ENCODE data around the gene CCDC32.
A peak's percentile ranks its signal among the peaks of the same experiment; 100 is the strongest.
"Not testable (repeated sequence)": the region's sequence is repeated elsewhere in the genome, so short reads cannot be mapped to it uniquely, and the experiment has no call there.

Gene CCDC32

GRCh38 chr15:40564591-40565332 lies at the start of gene CCDC32:
TSS of gene CCDC32 (minus strand) at chr15:40565042. CDS start at chr15:40563015, 2,027 bp downstream.
- DNase-seq: peak; percentile 95

GRCh38 chr15:40613080-40613479 lies 48.2 kb upstream of the CCDC32 start:
- DNase-seq: no peak

GRCh38 chr15:40603935-40604334 lies 39.1 kb upstream of the CCDC32 start:
- no peak for DNase-seq

- DNase-seq: no peak
These were observed 36.1 kb upstream of the CCDC32 start for GRCh38 chr15:40600956-40601355.

- DNase-seq: no peak
These were observed 33.8 kb upstream of the CCDC32 start for GRCh38 chr15:40598672-40599071.

- DNase-seq: no peak
These were observed 33.3 kb upstream of the CCDC32 start for GRCh38 chr15:40598126-40598525.

- no peak for DNase-seq
These were observed 32.2 kb upstream of the CCDC32 start for GRCh38 chr15:40597024-40597423.

- no peak for DNase-seq
These were observed 30.9 kb upstream of the CCDC32 start for GRCh38 chr15:40595773-40596172.

- DNase-seq: no peak
These were observed 30.4 kb upstream of the CCDC32 start for GRCh38 chr15:40595219-40595618.

- DNase-seq: no peak
These were observed 29.6 kb upstream of the CCDC32 start for GRCh38 chr15:40594429-40594836.

- DNase-seq: peak; percentile 95
These were observed 29.0 kb upstream of the CCDC32 start, which contains the start of gene KNL1 for GRCh38 chr15:40593588-40594428. TSS of gene KNL1 (plus strand) at chr15:40594249. CDS start at chr15:40602932, 8,683 bp downstream.

GRCh38 chr15:40593165-40593564 lies 28.3 kb upstream of the CCDC32 start:
- DNase-seq: peak; percentile 48

- DNase-seq: no peak
These were observed 26.5 kb upstream of the CCDC32 start for GRCh38 chr15:40591389-40591788.

GRCh38 chr15:40590667-40591050 lies 25.8 kb upstream of the CCDC32 start:
- no peak for DNase-seq

- DNase-seq: no peak
These were observed 19.3 kb upstream of the CCDC32 start for GRCh38 chr15:40584191-40584590.

- peak; percentile 30 for DNase-seq
These were observed 17.9 kb upstream of the CCDC32 start for GRCh38 chr15:40582726-40583246.

GRCh38 chr15:40581796-40582195 lies 17.0 kb upstream of the CCDC32 start:
- DNase-seq: not testable (repeated sequence)

- no peak for DNase-seq
These were observed 14.1 kb upstream of the CCDC32 start for GRCh38 chr15:40578892-40579291.

GRCh38 chr15:40576914-40577313 lies 12.1 kb upstream of the CCDC32 start:
- DNase-seq: not testable (repeated sequence)

- no peak for DNase-seq
These were observed 10.3 kb upstream of the CCDC32 start for GRCh38 chr15:40575113-40575512.

GRCh38 chr15:40569129-40569953 lies 4.5 kb upstream of the CCDC32 start, which contains the start of gene RPUSD2:
TSS of gene RPUSD2 (plus strand) at chr15:40569299. CDS start at chr15:40569338, 39 bp downstream.
- DNase-seq: peak; percentile 91

GRCh38 chr15:40567111-40567510 lies 2.3 kb upstream of the CCDC32 start:
- no peak for DNase-seq
